Stimulated activated naive CD8-positive, alpha-beta T cell treated with anti-CD3 and anti-CD28 coated beads, Interleukin-15, Interleukin-2, amounts not matched to agents 100 ng/mL and 50 ng/mL, for 24 hours (primary cell): ENCODE results near the gene ZNF446.
"Not testable (repeated sequence)": the region's sequence is repeated elsewhere in the genome, so short reads cannot be mapped to it uniquely, and the experiment has no call there.

Source experiments
- H3K27ac Mint-ChIP-seq: one replicate; pipeline ENCODE4 v1.8.0; 2021; ENCODE audit warnings: mild to moderate bottlenecking, mixed read lengths
- H3K27me3 Mint-ChIP-seq: one replicate; pipeline ENCODE4 v1.8.0; 2021; ENCODE audit warnings: mixed read lengths
- H3K36me3 Mint-ChIP-seq: one replicate; pipeline ENCODE4 v1.8.0; 2021; ENCODE audit warnings: low read depth, mixed read lengths
- H3K4me1 Mint-ChIP-seq: one replicate; pipeline ENCODE4 v1.8.0; 2021; ENCODE audit warnings: low read depth, mixed read lengths
- H3K4me3 Mint-ChIP-seq: one replicate; pipeline ENCODE4 v1.8.0; 2021; ENCODE audit warnings: mild to moderate bottlenecking, mixed read lengths
- H3K9me3 Mint-ChIP-seq: one replicate; pipeline ENCODE4 v1.8.0; 2021; ENCODE audit warnings: mixed read lengths

Gene ZNF446

DNA sequence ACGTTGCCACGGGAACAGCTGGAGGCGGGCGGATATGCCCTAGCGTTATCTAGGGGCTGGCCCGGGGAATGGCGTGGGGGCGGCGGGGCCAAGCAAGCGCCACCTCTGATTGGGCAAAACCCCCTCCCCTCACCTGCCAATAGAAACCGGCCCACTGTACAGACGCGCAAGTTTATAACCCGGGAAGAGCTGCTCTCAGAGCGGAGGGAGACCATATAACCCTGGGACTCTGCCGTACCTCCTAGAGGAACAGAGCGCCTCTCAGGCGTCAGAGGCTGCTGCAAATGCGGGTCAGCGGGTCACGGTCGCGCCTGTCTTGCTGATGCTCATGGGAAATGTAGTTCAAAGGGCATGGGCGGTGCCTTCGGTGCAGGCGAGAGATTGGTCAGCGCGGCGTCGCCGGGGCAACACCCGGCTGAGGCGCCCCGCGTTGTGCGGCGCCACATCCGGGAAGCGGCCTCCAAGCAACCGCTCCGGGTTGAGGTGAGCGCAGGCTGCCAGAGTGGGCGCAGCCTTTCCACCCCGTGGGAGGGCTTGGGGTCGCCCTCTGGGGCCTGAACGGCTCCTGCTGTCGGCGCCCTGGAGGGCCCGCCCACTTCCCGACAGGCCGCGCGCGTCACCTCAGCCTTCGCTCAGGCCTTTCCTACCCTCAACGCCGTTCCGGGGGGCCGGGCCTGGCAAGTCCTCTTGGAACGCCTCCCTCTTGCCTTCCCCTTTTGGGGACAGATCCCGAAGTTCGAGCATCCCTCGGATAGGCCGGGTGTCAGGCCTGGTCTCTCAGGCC, at the start of gene ZNF446:
TSS of gene ZNF446 (plus strand) at position 639 of the 784 bp plus-strand sequence. CDS start 867 bp downstream, outside the sequence.
- Mint-ChIP-seq H3K4me3 (peak within 1 kb of the TSS; percentile 85), H3K9me3 (no peaks in the 10 kb centered on the region), H3K27ac (peak within 1 kb of the TSS; percentile 97), H3K4me1 (peaks cover 26% of the 10 kb centered on the region), H3K27me3 (no peaks in the 10 kb centered on the region), H3K36me3 (peaks cover 11% of the 10 kb centered on the region)

- H3K27me3 Mint-ChIP-seq: no peaks in the 10 kb centered on the region
- no peaks in the 10 kb centered on the region for H3K4me1 Mint-ChIP-seq
- H3K36me3 Mint-ChIP-seq: peaks cover 60% of the 10 kb centered on the region
- no peak overlapping the region for H3K4me3 Mint-ChIP-seq
- H3K27ac Mint-ChIP-seq: no peak overlapping the region
- H3K9me3 Mint-ChIP-seq: peaks cover 21% of the 10 kb centered on the region
Measured at GRCh38 chr19:58428617-58429016, 47.5 kb upstream of the ZNF446 start.

- Mint-ChIP-seq H3K27me3 (no peaks in the 10 kb centered on the region), H3K27ac (no peak overlapping the region), H3K4me3 (no peak overlapping the region), H3K36me3 (peaks cover 69% of the 10 kb centered on the region), H3K4me1 (no peaks in the 10 kb centered on the region), H3K9me3 (peaks cover 26% of the 10 kb centered on the region)
Measured at GRCh38 chr19:58429745-58430144, 46.4 kb upstream of the ZNF446 start.

DNA sequence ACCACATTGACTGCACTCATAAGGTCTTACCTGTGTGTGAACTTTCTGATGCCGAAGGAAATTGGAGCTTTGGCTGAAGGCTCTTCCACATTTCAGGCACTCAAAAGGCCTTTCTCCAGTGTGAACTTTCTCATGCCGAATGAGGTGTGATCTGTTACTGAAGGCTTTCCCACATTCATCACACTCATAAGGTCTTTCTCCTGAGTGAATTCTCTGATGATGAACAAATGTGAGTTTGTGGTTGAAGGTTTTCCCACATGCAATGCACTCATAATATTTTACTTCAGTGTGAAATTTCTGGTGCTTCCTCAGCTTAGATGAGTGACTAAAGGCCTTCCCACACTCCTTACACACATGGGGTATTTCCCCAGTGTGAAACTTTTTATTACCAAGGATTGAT, 41.9 kb upstream of the ZNF446 start:
- no peaks in the 10 kb centered on the region for H3K27me3 Mint-ChIP-seq
- H3K4me1 Mint-ChIP-seq: peaks cover 12% of the 10 kb centered on the region
- no peak overlapping the region for H3K4me3 Mint-ChIP-seq
- H3K9me3 Mint-ChIP-seq: peaks cover 49% of the 10 kb centered on the region
- no peak overlapping the region for H3K27ac Mint-ChIP-seq
- H3K36me3 Mint-ChIP-seq: peaks cover 88% of the 10 kb centered on the region

GRCh38 chr19:58439576-58440554, 36.3 kb upstream of the ZNF446 start, which contains the start of gene ZNF132:
ZNF132 (minus strand) TSS chr19:58440153; CDS start chr19:58439821, 332 bp downstream.
- peak within 1 kb of the TSS; percentile 92 for H3K27ac Mint-ChIP-seq
- peak within 1 kb of the TSS; percentile 86 for H3K4me3 Mint-ChIP-seq
- H3K9me3 Mint-ChIP-seq: peaks cover 45% of the 10 kb centered on the region
- peaks cover 28% of the 10 kb centered on the region for H3K4me1 Mint-ChIP-seq
- H3K36me3 Mint-ChIP-seq: peaks cover 54% of the 10 kb centered on the region
- H3K27me3 Mint-ChIP-seq: no peaks in the 10 kb centered on the region

GRCh38 chr19:58440556-58440955, 35.6 kb upstream of the ZNF446 start:
- H3K36me3 Mint-ChIP-seq: peaks cover 47% of the 10 kb centered on the region
- peaks cover 28% of the 10 kb centered on the region for H3K4me1 Mint-ChIP-seq
- peak overlapping the region; percentile 86 for H3K4me3 Mint-ChIP-seq
- peak overlapping the region; percentile 92 for H3K27ac Mint-ChIP-seq
- peaks cover 39% of the 10 kb centered on the region for H3K9me3 Mint-ChIP-seq
- no peaks in the 10 kb centered on the region for H3K27me3 Mint-ChIP-seq

DNA sequence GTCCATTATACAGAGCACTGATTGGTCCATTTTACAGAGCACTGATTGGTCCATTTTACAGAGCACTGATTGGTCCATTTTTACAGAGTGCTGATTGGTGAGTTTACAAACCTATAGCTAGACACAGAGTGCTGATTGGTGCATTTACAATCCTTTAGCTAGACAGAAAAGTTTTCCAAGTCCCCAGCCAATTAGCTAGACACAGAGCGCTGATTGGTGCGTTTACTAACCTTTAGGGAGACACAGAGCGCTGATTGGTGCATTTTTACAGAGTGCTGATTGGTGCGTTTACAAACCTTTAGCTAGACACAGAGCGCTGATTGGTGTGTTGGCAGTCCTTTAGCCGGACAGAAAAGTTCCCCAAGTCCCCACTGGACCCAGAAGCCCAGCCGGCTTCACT, 33.2 kb upstream of the ZNF446 start:
- not testable (repeated sequence) for H3K27me3 Mint-ChIP-seq, H3K4me3 Mint-ChIP-seq
- H3K36me3 Mint-ChIP-seq: peaks cover 25% of the 10 kb centered on the region

DNA sequence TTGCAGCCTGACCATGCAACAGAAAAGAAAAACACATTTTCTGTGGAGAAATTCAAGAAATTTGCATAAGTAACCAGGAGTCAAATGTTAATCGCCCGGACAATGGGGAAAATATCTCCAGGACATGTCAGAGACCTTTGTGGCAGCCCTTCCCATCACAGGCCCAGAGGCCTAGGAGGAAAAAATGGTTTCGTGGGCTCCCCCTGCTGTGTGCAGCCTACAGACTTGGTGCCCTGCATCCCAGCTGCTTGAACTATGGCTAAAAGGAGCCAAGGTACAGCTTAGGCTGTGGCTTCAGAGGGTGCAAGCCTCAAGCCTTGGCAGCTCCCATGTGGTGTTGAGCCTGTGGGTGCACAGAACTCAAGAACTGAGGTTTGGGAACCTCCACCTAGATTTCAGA, 27.3 kb upstream of the ZNF446 start:
- peaks cover 30% of the 10 kb centered on the region for H3K4me1 Mint-ChIP-seq
- H3K27me3 Mint-ChIP-seq: peaks cover 28% of the 10 kb centered on the region
- H3K36me3 Mint-ChIP-seq, H3K4me3 Mint-ChIP-seq, H3K27ac Mint-ChIP-seq: not testable (repeated sequence)
- H3K9me3 Mint-ChIP-seq: peaks cover 17% of the 10 kb centered on the region

More for the DNA sequence above, 33.2 kb upstream of the ZNF446 start:
- Mint-ChIP-seq H3K9me3 (peaks cover 26% of the 10 kb centered on the region), H3K4me1 (peaks cover 25% of the 10 kb centered on the region)
- not testable (repeated sequence) for H3K27ac Mint-ChIP-seq

- peaks cover 17% of the 10 kb centered on the region for H3K9me3 Mint-ChIP-seq
- H3K27ac Mint-ChIP-seq, H3K4me3 Mint-ChIP-seq: not testable (repeated sequence)
- peaks cover 30% of the 10 kb centered on the region for H3K4me1 Mint-ChIP-seq
- peaks cover 15% of the 10 kb centered on the region for H3K36me3 Mint-ChIP-seq
- peaks cover 28% of the 10 kb centered on the region for H3K27me3 Mint-ChIP-seq
Measured at GRCh38 chr19:58449980-58450379, 26.2 kb upstream of the ZNF446 start.

DNA sequence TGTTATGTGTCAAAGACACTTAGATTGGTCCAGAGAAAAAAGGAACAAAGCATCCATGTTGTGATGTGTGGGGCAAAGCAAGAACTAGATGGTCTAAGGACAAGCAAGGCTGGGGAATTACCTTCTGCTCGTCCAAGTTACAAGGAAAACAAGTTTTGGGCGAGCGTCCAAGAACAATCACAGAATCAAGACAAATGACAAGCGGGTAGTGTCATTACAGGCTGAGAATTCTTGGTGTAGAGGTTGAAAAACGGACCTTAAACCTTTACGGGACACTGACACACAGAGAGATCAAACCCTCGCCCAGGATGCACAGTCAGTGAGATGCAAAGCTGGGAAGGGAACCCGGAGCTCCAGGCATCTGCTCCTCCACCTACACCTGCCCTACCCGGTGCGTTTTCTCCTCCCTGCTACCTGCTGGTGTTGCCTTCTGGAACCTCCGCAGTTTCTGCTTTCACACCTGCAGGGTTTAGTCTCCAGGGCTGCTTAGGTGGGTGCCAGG, 25.2 kb upstream of the ZNF446 start:
- peaks cover 17% of the 10 kb centered on the region for H3K9me3 Mint-ChIP-seq
- H3K36me3 Mint-ChIP-seq: peaks cover 15% of the 10 kb centered on the region
- H3K4me1 Mint-ChIP-seq: peaks cover 30% of the 10 kb centered on the region
- H3K27me3 Mint-ChIP-seq: peaks cover 28% of the 10 kb centered on the region
- H3K27ac Mint-ChIP-seq: no peak overlapping the region
- peak overlapping the region; percentile 82 for H3K4me3 Mint-ChIP-seq

GRCh38 chr19:58451358-58452101, 24.6 kb upstream of the ZNF446 start, which contains the start of gene ZNF324B:
ZNF324B (plus strand) TSS chr19:58451622; CDS start chr19:58453702, 2,080 bp downstream.
- H3K27ac Mint-ChIP-seq: peak within 1 kb of the TSS; percentile 18
- H3K4me3 Mint-ChIP-seq: peak within 1 kb of the TSS; percentile 82
- peaks cover 30% of the 10 kb centered on the region for H3K4me1 Mint-ChIP-seq
- peaks cover 17% of the 10 kb centered on the region for H3K9me3 Mint-ChIP-seq
- peaks cover 28% of the 10 kb centered on the region for H3K27me3 Mint-ChIP-seq
- peaks cover 20% of the 10 kb centered on the region for H3K36me3 Mint-ChIP-seq

GRCh38 chr19:58453743-58454142, 22.4 kb upstream of the ZNF446 start:
- peaks cover 25% of the 10 kb centered on the region for H3K36me3 Mint-ChIP-seq
- H3K4me3 Mint-ChIP-seq: no peak overlapping the region
- H3K4me1 Mint-ChIP-seq: peaks cover 30% of the 10 kb centered on the region
- H3K27me3 Mint-ChIP-seq: peaks cover 15% of the 10 kb centered on the region
- peaks cover 10% of the 10 kb centered on the region for H3K9me3 Mint-ChIP-seq
- H3K27ac Mint-ChIP-seq: no peak overlapping the region

- H3K36me3 Mint-ChIP-seq: peaks cover 31% of the 10 kb centered on the region
- no peak overlapping the region for H3K4me3 Mint-ChIP-seq
- no peak overlapping the region for H3K27ac Mint-ChIP-seq
- H3K4me1 Mint-ChIP-seq: peaks cover 21% of the 10 kb centered on the region
- peaks cover 5% of the 10 kb centered on the region for H3K27me3 Mint-ChIP-seq
- H3K9me3 Mint-ChIP-seq: no peaks in the 10 kb centered on the region
Measured at GRCh38 chr19:58455306-58455705, 20.8 kb upstream of the ZNF446 start.

DNA sequence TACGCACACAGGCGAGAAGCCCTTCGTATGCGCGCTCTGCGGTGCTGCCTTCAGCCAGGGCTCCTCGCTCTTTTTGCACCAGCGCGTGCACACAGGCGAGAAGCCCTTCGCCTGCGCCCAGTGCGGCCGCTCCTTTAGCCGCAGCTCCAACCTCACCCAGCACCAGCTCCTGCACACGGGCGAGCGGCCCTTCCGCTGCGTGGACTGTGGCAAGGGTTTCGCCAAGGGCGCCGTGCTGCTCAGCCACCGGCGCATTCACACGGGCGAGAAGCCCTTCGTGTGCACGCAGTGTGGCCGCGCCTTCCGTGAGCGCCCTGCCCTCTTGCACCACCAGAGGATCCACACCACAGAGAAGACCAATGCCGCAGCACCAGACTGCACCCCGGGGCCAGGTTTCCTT, 20.0 kb upstream of the ZNF446 start:
- no peaks in the 10 kb centered on the region for H3K27me3 Mint-ChIP-seq
- H3K36me3 Mint-ChIP-seq: peaks cover 31% of the 10 kb centered on the region
- H3K4me1 Mint-ChIP-seq: peaks cover 14% of the 10 kb centered on the region
- no peak overlapping the region for H3K4me3 Mint-ChIP-seq
- no peak overlapping the region for H3K27ac Mint-ChIP-seq
- H3K9me3 Mint-ChIP-seq: no peaks in the 10 kb centered on the region
